Stimulated activated CD4-positive, alpha-beta T cell treated with anti-CD3 and anti-CD28 coated beads, TNF-alpha, amount 100 ng/mL, for 1 hour (primary cell): ENCODE measurements around the gene PLAAT3.
"Not testable (repeated sequence)": the region's sequence is repeated elsewhere in the genome, so short reads cannot be mapped to it uniquely, and the experiment has no call there.

ENCODE experiments used
- DNase-seq, 3 donors: peaks; one replicate each; pipeline ENCODE4 v3.0.0-alpha.2; 2020; ENCODE audit warnings: low read depth in 3 of 3, low spot score in 1 of 3

The PLAAT3 gene

DNA sequence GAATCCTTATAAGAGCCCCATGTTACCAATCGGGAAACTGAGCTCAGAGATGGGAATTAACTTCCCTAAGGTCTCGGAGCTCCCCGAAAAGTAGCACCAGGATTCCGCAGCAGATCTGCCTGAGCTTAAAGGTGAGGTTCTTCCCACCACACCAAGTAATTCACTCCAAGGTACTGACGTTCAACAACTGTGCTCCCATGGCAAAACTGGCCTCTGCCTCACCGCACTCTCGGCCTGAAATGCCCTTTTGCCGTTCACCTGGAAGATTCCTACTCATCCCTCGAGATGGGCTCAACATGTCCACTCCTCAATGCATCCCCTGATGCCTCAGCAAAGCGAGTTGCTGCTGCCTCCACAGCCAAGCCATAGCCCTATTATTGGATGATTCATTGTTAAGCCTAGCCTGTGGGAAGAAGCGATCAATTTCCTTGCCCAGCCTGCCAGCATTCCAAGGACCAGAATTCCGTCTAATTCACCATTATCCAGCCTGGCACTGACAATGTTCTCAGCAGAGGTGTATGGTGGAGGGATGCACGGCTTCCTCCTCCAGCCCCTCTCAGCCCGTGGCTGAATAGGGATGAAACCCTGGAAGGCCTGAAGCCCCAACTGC is 4.2 kb downstream of the PLAAT3 start:
- DNase-seq = no peak

DNA sequence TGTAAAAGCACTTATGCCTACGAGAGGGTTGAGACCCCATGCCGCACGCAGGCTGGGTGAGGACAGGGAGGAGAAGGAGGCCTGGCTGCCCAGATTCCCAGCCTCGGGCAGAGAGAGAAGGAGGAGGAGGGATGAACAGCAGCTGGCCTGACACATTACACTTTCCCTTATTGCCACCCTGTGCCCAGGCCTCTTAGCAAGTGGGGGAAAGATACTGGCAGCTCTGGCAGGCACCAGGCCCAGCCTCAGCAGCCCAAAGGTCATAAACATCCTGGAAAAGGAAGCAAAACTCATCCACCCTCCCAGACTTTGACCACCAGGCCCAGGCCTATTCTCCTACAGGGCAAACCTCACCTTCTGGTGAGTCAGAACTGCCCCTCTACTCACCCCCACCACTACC is 4.7 kb downstream of the PLAAT3 start:
- no peak for DNase-seq

DNA sequence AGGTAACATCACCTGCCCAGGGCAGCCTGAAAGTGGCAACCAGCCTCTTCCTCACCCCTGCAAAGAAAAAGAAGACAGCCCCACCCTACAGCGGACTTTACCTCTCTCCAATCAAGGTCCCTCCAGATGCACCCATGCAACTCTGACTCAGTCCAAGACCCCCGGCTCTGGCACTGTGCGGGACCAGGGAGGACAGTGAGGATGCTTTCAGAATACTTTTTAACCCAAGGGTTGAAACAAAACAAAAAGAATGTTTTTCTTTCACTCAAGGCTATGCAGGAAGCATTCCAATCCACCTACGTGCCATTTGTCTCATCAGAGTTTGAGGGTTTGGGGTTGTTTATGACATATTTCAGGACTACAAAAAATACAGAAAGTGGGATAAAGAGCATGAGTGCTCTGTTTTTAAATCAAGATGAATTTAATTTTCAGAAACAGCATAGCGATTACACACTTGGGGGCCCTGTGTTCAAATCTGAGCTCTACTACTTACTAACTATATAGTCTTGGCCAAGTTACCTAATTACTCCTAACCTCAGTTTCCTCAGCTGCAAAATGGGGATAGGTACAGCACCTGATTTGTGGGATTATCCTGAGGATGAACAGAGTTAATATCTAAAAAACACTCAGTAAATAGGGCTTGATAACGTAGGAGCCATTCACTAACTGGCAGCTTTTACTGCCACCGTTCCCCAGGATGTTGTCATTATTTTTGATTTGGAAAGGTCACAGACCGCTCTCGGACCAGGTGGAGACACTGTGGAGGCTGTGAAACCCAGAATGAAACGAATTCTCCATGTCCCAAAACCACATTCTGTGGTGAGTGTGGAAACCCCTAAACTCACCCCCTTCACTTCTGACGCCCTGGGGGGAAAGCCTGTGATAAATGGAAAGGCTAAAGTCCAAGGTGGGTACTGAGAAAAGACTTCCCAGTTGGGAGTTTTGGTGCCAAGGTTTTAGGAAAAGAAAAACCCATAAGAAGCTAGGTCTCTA is 5.6 kb downstream of the PLAAT3 start:
- DNase-seq = no peak

DNA sequence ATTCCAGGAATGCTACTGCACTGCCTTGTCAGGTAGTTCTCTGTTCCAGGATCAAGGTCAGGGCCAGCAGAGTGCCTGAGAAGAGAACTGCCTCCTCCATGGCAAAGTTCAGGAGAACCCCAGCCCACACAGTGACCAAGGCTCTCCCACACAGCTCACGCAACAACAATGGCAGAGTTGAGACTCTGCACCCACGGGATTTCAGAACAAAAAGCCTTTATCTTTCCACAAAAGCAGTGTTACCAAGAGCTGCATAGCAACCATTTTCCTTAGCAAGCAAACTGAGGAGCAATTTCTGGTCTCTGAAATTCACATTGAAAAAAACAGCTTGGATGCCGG is 11.1 kb downstream of the PLAAT3 start:
- DNase-seq = no peak

DNA sequence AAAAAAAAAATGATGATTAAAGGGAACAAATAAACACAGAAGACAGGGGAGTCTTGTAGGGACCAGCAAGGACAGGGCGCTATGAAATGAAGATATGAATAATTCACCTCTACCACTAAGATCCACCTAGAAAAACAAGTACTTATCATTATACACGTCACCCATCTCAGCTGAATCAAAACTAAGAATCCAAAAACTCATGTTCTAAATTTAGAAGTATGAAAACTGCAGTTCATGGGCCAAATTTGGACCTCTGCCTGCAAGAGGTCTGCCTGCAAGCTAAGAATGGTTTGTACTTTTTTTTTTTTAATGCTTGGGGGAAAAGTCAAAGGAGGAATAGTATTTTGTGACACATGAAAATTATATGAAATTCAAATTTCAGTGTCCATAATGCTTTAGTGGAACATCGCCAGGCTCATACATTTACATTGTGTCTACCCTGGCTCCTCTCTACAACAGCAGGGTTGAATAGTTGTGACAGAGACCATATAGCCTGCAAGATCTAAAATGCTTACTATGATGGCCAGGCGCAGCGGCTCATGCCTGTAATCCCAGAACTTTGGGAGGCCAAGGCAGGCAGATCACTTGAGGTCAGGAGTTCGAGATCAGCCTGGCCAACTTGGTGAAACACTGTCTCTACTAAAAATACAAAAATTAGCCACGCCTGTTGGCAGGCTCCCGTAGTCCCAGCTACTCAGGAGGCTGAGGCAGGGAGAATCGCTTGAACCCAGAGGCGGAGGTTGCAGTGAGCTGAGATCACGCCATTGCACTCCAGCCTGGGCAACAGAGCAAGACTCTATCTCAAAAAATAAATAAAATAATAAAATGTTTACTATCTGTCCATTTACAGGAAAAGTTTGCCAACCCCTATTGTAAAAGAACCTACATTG is 11.7 kb downstream of the PLAAT3 start:
- not testable (repeated sequence) for DNase-seq

DNA sequence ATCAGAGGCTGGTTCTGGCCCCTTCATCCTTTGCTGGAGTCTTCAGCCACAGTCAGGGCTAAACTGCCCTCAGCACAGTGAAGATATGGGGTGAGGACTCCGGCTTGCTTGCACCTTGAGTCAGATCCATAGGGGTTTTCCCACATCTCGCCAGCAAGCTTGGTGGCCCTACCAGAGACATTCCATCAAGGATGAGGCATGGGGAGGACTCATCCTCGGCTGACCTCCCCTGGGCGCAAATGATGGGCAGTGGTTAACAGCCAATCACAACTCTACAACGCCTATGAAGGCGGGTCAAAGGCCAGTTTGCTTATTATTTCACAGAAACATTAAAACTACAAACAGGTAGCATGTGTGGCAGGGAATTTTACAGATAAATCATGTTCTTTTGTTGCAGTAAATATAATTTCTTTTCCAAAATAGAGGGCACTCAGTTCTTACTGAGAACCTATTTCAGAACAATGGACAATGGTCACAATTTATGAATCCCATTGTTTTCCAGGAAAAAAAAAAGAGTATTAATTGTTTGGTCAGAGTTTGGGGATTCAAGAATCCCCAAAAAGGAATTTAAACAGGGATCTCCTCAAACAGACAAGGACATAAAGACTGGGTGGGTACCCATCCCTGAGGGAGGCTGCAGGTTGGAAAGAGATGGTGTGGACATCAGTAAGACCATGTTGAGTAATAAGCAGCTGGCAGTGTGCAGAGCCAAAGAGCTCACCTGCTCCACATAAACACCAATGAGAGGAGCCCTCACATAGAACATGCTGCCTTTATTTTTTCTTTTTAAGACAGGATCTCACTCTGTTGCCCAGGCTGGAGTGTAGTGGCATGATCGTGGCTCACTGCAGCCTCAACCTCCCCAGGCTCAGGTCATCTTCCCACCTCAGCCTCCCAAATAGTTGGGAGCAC is 14.8 kb downstream of the PLAAT3 start:
- DNase-seq = no peak

DNA sequence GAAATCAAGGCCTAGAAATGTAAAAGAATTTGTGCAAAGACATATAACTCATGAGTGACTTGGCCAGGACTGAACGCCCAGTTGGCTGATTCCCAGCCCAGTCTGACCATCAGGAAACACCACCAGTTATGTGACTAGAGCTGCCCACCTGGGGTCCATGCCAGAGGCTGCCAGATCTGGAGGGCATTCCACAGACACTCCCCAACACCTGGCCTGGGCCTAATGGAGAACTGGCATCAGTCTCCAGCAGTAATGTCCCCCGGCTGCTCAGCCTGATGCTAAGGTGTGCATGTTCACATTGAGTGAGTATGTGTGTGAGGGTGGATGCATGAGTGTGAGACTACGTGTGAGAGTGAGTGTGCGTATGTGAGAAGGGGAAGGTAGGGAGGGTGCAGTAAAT is 15.7 kb downstream of the PLAAT3 start:
- DNase-seq = no peak

DNA sequence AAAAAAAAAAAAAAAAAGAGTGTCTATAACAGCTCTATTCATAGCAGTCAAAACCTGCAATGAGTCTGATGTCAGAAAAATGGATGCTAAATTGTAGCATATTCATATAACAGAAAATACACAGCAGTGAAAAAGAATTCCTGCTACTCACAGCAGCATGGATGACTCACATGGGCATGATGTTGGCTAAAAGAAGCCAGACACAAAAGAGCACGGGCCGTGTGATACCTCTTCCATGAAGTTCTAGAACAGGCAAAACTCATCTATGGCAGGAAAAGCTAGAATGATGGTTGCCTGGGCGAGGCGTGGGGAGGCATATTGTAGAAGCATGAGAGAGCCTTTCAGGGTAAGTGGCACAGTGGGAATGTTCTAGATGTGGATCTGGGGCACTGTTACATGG is 18.9 kb downstream of the PLAAT3 start:
- DNase-seq = no peak

DNA sequence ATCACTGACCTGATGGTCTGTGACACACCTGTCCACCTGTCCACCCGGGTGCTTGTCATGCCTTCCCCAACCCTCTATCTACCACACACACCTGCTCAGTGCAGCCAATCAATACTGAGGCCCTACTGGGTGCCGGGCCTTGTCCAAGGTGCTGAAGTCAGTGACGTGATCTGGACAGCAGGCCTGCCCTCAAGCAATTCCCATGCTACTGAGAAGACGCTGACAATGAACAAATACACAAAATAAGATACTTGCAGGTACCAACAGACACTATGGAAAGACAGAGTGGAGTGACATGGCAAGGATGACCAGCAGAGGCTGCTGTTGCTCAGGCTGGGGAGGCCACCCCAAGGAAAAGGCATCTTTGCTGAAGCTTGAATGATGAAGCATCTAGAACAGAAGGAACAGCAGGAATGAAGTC is 21.2 kb downstream of the PLAAT3 start:
- no peak for DNase-seq

DNA sequence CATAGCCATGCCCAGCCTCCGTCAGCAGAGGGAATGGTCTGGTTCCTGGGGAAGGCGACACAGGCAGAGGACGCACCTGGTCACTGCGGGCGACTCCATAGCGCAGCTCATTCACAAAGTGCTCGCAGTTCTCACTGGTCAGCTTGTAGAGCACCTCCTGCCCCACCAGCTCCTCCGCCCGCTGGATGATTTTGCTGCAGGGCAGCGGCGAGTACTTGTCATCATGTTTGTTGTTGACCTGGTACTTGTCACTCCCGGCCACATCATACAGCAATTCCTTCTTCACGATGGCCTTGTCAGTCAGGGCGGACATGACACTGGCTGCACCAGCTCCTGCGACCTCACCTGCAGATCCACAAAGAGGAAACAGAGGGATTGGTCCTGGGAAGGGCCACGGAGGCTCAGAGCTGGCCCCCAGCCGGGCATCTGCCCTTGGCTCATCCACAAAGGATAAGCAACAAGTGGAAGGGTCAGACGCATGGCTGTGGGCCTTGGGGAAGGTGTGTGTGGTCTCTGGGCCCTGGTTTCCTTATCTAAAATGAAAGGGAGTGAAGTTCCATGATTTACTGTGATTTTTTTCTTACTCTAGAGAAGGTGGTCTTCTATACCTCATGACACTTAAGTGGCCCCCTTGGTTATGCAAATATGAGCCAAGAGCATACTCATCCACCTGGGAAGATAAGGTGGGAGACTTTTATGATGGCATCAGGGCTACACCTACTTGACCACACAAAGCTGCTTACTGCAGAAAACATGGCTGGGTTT is 24.0 kb downstream of the PLAAT3 start:
- no peak for DNase-seq

DNA sequence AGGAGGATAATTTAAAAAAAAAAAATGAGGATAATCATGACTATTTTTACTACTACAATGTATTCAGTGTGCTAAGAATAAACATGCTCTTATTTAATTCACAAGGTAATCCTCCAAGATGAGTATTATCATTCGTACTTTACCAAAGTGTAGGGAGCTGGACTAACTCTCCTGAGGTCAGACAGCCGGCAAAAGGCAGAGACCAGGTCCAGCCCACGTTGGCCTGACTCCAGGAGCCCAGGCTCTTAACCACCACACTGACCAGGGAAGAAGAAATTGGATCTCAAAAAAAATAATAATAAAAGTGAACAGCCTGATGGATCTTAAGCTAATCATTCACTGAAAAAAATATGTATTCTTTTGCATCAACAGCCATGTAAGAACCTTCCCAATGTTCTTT is 25.2 kb downstream of the PLAAT3 start:
- DNase-seq = no peak

DNA sequence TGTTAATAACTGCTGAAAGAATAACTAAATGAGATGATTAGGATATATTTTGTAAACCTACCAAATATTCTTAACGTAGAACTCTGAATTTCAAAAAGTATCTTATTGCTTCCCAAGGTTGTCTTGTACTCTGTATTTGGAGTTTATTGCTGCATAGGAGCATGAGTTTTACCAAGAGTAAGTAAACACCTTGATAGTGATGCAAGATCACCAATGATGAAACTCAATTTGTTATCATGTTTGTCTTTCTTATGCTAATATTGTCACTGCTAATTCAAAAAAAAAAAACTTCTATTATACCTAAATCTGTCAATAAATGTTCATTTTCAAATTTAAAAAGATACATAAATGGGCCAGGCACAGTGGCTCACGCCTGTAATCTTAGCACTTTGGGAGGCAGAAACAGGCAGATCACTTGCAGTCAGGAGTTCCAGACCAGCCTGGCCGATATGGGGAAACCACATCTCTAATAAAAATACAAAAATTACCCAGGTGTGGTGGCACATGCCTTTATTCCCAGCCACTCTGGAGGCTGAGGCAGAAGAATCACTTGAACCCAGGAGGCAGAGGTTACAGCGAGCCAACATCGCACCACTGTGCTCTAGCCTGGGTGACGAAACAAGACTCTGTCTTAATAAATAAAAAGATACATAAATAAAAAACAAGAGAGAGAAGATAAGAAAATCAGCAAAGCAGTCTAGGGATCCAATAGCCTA is 27.6 kb downstream of the PLAAT3 start:
- DNase-seq = no peak

DNA sequence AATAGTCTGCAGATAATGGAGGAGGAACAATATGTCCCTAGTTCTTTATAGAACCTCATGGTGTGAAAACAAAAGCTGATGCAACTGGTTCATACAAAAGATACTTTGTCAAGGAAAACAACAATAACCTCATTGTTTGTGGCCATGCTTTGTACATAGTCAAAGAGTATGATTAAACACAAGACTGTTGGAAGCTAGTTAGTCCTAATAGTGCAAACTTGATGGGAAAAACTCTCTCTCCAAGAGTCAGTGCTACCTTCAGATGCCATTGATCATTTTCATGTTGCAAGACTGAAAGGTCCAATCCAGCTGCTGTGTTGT is 30.9 kb downstream of the PLAAT3 start:
- DNase-seq = no peak

DNA sequence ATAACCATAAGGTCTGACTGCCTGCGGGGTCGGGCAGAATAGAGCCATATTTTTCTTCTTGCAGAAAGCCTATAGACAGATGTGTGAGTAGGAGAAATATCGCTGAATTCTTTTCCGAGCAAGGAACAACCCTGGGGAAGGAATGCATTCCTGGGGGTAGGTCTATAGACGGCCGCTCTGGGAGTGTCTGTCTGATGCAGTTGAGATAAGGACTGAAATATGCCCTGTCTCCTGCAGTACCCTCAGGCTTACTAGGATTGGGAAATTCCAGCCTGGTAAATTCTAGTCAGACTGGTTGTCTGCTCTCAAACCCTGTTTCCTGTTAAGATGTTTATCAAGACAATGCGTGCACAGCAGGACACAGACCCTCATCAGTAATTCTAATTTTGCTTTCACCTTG is 33.0 kb downstream of the PLAAT3 start:
- not testable (repeated sequence) for DNase-seq

DNA sequence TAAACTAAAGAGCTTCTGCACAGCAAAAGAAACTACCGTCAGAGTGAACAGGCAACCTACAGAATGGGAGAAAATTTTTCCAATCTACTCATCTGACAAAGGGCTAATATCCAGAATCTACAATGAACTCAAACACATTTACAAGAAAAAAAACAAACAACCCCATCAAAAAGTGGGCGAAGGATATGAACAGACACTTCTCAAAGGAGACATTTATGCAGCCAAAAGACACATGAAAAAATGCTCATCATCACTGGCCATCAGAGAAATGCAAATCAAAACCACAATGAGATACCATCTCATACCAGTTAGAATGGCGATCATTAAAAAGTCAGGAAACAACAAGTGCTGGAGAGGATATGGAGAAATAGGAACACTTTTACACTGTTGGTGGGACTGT is 35.4 kb downstream of the PLAAT3 start:
- DNase-seq = not testable (repeated sequence)

DNA sequence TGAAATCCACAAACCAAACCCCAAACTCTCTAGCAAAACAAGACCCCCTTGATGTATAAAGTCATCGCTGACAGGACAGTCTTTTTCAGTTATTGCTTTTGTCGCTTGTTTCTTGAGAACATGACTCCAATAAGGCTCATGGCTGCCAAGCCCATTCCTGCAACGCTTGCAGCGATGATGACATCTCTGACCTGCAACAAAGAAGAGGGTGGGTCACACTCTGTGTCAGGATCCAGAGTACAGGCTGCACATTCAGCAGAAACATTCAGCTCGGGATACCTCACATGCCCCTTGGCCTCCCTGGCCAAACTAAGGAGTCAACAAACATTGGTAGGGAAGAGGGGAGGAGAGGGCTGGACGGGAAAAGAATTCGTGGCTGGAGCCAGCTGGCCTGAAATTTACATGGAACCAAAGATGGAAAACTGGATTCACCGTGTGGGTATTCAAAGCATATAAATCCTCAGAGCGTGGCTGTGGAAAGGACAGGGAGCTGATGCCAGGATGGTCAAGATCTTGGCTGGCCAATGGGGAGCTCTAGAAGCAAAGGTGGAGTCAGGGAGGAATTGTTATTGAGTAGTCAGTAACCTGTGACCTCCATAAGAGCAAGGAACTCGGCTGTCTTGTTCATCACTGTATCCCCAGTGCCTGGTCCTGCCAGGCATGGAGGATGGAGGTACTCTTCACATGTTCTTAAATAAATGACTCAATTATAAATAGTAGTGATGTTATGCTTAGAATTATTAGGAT is 39.2 kb downstream of the PLAAT3 start:
- DNase-seq = no peak

DNA sequence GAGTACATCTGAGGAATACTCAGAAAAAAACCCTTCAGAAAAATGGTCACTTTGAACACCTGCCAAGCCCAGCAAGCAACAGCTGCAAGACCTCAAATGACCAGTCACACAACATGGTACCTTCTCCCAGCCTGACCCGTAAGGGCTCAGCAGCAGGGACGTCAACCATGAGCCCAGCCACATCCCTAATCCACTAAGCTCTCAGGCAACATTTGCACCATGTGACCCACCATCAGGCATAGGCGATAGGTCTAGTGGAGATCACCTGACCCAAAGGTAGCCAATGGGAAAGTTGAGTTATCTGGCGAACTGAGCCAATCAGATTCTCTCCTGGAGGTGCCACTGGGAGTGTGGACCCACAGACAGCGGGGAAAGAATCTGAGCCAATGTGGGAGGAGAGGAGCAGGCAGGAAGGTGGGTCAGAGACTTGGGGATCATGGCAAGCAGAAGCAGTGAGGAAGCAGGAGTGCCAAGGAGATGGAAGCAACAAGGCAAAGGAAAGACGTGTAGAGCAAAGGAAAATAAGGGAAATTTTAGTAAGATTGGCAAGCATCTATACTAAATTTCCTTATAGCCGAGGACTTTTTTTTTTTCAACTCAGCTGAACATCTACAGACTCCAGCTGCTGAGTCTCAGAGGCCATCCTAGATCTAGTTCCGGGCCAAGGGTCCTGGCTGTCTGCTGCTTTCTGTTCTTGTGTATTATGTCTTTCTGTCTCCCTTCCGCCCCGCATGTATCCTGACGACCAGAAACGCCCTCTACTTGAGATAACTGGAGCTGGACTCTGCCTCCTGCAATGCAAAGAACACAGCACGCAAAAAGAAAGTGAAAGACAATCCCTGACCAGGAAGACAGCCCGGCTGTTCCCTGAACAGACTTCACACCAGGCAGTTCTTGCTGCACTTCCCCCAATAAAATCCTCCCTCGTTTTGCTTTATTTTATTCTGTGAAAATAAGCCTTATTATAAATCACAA is 40.1 kb downstream of the PLAAT3 start:
- no peak for DNase-seq
